HG03135 (cell line): Measurements from ENCODE around the gene STPG4.

Source experiments
- ATAC-seq: cut with Tn5 transposase; IDR thresholded peaks from one replicate; pipeline ENCODE4 v1.9.1; 2021; ENCODE audit warnings: mild to moderate bottlenecking, moderate library complexity; ENCODE audit not compliant: unreplicated experiment

Gene STPG4

DNA sequence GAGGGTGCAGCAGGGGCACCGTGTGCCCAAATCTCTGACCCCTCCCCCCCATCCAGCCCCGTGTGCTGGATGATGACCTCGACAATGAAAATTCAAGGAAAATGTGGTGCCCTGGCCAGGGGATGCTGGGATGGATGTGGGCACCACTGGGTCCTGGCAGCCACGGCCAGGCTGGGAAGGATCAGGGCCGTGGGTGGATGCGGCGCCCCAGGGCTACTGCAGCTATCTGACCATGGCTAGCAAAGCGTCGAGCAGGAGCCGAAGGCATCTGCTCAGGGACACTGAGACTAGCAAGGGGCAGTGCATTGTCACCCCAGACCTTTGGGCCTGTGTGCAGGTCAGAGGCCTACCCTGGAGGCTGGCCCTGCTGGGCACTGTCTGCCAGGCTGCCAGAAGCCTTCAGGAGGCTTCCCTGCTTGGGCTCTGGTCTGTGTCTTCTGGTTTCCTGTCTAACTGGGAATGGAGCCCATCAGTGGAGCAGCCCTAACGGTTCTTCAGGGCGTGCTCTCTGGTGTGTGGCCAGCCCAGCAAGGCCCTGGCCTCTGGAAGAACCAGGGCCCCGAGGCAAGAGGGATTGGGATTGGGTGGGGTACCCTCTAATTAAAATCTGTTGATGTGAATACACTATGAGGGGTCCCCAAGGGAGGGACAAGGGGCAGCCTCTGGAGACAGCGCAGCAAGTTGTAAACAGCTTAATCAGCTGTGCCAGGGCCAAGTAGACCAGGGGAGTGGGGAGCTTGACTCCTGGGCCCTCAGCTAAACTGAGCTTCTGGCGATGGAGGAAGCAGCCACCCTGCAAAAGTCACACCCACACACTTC, 98.0 kb downstream of the STPG4 start:
- ATAC-seq, result no peak

DNA sequence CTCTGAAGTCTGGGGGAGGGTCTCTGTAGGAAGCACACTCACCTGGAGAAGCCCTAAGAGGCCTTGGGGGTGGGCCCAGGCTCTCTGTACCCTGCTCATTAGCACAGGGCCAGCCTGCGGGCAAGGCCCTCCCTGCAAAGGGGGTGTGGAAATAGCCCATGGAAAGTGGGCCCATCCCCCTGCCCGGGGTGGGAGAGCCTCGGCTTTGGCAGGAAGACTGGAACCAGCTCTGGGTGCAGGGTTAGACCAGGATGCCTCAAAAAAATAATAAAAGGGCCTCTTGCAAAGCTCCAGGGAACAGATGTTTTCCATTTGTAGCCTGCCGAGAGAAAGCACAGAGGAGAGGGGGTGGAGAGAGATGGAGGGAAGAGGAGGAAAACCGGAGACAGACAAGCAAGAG, 98.7 kb downstream of the STPG4 start:
- no peak for ATAC-seq

DNA sequence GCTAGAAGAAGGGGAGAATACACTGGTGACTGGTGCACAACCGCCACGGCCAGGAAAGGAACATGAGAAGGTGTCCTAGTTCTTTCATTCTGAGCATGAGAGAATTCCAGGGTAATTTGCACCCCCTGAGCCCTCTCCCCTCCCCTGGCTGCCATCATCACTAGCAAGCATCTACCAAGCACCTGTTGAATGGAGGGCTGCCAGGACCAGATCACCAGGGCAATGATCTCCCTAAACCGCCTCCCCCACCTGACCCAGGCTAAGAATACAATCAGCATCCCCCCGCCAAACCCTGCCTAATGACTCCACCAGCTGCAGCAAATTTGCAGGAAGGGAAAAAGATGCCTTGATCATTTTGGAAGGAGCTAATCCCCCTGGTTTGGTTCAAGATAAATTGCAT, 100.2 kb downstream of the STPG4 start:
- ATAC-seq, result no peak

DNA sequence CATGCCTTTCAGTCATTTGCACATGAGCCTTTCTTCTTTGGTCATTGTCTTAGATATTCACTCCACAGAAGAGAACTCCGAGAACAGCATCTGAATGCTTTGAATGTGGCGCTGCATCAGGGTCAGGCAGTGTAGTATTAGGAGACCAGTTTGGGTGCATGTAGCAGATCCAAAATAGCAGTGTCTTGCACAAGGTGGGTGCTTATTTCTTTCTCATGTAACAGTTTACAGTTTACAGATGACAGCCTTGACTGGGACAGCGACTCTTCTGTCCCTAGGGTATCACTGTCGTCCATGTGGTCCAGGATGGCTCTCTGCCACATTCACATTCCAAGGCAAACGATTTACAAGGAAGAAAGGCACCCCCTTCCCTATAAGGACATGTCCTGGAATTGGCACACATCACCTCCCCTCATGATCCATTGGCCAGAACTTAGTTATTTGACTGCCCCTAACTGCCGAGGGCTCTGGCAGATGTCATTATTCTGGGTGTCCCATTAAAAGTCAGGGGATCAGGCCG, 101.0 kb downstream of the STPG4 start:
- no peak for ATAC-seq

DNA sequence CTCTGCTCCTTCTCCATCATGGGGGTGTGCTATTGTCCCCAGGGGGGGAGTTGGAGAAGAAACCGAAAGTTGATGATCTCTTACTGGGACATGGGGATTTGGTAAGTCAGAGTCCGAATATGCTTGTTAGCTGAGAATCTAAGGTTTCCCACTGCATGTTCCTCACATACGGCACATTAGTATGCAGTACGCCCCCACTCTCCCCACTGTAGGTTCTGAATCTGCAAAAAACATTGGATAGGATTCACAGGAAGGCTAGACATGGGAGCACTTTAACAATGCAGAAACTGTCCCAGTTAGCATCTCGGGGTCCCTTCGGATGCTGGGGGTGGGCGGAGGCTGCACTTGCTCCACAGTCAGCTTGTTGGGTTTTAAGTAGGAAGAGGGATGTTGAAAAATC, 102.3 kb downstream of the STPG4 start:
- no peak for ATAC-seq

DNA sequence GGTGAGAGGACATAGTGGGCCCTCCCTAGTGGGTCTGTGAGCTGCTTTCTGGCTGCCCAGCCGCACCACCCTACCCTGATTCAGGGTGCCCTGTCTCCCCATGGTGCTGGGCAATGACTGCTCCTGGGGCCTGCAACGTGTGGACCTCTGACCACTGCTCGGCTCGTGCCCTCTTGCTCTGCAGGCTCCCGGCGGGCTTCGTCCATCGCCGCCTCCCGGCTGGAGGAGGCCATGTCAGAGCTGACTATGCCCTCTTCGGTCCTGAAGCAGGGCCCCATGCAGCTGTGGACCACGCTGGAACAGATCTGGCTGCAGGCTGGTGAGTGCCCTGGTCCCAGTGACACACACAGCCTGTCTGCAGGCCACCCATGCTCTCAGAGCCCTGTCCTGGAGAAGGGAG, 103.5 kb downstream of the STPG4 start:
- no peak for ATAC-seq

DNA sequence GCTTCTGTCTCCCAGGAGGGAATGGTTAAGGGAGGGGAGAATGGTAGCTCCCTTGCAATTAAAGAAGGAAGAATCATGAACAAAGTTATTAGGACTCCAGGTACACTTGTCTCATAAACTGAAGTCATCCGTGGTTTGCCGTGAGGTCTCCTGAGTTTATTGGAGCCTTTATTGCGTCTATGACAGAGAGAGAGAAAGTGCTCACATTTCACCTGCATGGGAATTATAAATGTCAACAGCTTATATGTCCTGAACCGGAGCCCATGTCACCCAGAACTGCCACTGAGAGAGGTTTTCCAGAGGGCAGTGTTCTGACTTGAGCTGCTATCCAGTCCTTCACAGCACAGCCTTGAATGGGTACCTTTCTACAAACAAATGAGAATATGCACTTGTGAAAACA, 104.3 kb downstream of the STPG4 start:
- no peak for ATAC-seq

DNA sequence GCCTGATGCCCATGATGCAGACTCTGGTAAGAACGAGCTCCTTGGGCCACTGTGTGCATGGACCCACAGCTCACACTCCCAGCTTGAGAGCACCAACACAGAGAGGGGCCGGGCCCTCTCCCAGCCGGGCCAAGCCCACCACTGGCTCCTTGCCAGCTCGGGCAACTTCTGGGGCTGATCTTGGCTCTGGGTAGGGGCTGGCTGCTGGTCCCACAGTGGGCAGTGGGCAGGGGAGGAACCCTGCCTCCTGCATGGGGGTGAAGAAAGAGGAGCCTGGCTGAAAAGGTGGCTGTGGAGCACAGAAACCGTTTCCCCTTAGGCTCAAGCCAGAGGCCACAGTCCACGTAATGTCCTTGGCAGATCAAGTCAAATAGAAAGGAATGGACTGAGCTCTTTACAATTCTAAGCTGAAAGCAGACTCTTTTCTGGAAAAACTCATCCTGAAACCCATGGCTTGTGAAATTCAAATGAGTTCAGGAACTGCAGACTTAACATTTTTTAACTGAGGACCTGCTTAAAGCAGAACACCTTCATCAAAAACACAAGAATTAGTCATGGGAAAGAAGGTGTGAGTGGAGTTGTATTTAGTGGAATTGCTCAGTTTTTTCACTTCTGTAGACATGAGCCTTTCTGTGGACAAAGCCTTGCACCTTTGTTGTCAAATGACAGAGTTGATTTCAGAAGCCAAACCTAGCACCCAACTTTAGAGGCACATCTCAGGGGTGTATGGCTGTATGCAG, 104.9 kb downstream of the STPG4 start:
- no peak for ATAC-seq

DNA sequence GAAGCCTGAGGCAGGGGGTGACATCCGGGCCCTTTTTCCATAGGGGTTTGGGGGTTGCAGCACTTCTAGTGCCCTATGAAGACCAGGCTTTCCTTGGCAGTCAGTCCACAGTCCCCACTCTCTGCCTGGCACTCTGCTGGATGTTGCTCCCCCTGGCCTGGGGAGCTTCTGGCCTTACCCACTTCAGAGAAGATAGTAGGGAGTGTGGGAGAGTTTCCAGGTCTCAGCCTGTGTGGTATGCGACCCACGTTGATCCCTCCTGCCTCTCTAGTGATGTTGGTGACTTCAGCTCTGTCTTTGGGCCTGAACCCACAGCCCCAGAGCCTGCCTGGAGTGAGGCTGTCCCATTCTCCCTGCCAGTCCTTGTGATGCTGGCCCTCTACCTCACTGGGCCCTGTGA, 105.6 kb downstream of the STPG4 start:
- ATAC-seq, result no peak

DNA sequence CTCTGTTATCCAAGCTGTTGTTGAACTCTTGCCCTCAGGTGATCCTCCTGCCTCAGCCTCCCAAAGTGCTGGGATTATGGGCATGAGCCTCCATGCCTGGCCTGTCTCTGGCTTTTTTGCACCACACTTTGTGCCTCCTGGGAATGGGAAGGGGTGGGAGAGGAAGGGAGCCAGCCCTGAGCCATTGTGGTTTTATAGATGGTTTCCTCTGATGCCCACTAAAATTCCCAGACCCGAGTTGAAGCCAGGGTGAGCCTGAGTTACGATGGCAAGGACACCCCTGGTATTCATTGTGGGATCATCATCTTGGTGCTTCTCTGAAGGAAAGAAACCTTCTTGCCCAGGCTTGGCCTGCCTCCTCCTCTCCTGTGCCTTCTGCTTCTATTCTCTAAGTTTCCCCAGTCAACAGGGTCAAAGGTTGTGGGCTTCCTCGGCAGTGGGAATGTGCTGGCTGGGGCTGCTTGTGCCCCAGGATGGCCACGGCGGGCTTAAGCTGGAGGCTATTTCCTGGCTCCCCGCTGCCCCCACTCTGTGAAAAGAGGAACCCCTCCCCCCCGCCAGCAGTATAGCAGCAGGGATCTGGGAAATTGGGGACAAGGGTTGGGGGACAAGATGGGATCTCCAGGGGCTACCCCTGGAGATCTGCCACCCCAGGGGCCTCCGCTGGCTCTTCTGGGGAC, 106.2 kb downstream of the STPG4 start:
- ATAC-seq, result no peak

DNA sequence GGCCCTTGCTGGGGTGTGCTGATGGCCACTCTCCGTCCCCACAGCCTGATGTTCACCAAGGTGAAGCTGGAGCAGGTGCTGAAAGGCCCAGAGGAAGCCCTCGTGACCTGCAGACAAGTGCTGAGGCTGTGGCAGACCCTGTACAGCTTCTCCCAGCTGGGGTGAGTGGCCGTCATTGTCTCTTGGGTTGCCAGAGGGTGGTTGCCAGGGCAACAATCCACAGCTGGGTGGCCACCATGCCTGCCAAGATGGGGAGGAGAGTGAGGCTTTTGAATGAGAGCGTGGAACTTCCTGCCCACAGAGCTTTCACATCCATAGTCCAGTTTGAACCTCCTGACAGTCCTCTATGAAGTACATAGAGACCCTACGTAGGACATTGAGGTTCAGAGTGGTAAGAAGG, 108.8 kb downstream of the STPG4 start:
- ATAC-seq, result no peak

DNA sequence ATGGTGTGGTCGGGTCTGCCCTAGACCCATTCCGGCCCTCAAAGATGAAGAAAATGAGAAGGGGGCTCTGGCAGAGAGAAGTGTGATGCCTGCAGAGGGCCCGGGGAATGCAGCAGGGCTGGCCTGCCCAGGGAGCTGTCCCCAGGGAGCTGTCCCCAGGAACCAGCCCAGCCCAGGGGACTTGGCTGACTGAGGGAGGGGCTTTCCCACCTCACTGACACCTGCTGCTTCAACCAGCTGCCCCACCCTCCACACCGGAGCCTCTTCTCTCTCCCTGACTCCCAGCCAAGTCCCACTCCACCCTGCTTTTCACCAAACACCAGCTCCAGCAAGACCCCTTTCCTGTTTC, 111.2 kb downstream of the STPG4 start:
- ATAC-seq, result no peak

DNA sequence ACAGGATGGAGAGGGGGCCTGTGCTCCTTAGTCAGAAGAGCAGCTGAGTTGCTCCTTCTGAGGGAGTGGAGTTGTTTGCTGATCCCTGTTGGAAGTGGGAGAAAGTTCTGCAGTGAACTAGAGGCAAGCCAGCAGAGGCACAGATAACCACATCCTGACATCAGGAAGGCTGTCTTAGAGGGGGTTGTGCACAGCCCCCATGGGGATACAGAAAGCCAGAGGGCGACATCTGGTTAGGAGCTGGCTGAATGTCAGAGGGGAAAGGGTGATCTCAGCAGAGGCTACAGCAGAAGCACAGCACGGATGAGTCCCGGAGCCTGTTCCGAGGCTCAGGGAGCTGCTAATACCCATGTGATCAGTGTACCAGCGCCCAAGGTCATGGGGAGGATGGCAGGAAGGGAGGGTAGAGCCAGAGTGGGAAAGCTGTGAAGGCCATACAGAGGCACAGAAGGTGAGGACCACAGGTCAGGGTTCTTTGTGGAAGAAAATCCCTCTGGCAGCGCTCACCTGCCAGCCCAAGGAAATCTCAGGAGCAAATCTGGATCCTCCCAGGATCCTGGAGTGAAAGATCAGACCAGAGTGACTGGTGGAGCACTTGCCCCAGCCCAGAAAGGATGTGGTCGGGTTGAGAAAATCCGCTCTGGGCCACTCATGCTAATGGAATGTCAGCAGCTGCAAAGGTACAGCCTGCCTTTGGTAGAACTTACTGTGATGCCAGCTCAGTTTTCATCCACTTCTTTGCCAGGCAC, 111.8 kb downstream of the STPG4 start:
- no peak for ATAC-seq

DNA sequence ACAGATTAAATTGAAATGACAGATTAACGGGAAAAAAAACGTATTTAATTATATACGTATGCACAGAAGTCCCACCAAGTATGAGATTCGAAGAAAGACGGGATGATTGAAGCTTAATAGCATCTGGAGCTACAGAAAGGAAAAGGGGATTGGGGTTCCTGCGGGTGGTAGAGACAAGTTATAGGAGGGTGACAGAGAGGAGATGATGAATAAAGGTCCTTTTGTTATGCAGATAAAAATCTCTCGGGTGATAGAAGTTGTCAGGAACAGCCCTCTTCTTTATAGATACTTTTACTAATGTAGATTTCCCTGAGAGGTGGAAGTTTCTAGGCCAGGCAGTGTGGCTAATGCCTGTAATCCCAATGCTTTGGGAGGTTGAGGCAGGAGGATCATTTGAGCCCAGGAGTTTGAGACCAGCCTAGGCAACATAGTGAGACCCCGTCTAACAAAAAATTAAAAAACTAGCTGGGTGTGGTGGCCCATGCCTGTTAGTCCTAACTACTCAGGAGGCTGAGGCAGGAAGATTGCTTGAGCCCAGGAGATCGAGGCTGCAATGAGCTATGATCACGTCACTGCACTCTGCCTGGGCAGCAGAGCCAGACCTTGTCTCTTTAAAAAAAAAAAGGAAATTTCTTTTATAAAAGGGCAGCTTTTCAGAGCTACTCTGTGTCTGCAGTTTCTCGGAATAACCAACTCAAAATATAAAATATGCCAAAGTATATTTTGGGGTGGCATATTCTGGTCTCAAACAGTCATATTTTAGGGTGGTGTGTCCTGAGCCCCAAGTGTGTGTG, 113.0 kb downstream of the STPG4 start:
- ATAC-seq, result no peak

DNA sequence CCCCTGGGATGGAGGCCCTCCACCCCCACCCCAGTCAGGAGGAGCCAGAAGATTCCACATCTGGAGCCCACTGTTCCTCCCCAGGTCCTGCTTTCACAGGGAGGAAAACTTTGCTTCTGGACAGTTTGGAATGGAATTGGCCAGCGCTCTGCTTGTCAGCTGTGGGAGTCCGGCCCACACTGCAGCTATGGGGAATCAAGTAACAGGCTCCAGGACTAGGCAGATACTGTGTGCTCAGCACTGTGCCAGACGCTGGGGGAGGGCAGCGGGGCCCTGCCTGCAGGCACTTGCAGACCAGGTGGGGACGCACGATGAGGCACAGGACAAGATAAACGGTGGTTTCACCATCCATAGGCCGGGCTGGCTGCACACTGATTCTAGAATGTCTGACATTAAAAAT, 114.0 kb downstream of the STPG4 start:
- ATAC-seq, result no peak

DNA sequence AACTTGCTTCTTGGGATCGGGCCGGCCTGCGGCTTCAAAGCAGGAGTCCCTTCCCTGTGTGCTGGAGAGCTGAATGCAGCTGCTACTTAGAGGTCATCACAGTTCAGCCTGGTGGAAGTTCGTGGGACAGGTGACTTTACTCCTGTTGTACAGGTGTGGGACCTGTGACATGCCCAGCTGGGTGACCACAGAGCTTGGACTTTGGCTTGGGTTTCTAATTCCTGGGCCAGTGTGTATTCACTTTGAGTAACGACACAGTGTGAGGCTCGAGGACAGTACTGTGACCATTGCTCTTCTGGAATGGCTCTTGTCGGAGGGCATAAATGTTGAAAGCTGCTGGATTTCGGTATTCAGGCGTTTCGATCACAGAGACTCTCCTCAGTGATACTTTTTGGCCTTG, 114.5 kb downstream of the STPG4 start:
- no peak for ATAC-seq

DNA sequence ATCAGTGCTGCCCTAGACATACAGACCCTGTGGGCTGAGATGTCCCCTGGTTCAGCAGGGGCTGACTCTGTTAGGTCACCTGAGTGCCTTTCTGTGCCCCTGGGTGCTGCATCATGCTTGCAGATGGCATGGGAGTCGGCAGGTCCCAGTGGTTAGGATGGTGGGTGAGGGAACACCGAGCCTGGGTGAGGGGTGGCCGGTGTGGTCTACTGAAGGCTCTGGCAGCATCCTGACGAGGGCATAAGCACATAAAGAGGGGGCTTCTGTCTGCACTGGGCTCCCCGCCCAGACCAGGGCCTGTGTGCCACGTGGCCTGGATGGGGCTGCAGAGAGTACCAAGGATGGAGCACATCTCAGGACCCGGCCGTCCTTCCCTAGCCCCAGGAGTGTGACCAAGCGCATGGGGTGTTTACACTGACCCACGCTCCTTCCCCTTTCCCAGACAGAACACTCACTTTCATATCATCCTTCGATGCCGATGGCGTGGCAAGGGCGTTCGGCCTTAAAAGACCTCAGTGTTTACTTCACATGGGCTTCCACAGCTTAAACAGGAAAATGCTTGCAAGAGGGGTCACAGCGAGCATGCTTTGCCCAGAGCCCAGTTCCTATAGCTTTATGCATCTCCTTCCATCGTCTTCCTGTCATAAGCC, 115.1 kb downstream of the STPG4 start:
- ATAC-seq, result no peak

DNA sequence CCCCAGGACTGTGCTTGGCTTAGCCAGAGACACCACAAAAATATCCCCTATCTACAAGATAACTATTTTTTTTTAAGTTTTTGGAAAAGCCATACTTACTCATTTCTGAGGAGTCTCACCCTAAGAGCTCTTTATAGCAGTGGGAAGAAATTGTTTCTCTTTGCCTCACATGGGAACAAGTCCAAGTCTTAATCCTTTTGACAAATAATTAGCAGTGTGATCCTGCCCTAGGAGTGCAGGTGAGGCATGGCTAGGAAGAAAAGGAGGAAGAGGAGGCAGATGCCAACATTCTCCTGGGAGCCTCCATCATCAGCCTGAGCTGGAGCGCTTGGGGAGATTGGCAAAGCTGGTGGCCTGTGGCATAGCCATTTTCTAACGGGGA, 115.6 kb downstream of the STPG4 start:
- ATAC-seq, result no peak

DNA sequence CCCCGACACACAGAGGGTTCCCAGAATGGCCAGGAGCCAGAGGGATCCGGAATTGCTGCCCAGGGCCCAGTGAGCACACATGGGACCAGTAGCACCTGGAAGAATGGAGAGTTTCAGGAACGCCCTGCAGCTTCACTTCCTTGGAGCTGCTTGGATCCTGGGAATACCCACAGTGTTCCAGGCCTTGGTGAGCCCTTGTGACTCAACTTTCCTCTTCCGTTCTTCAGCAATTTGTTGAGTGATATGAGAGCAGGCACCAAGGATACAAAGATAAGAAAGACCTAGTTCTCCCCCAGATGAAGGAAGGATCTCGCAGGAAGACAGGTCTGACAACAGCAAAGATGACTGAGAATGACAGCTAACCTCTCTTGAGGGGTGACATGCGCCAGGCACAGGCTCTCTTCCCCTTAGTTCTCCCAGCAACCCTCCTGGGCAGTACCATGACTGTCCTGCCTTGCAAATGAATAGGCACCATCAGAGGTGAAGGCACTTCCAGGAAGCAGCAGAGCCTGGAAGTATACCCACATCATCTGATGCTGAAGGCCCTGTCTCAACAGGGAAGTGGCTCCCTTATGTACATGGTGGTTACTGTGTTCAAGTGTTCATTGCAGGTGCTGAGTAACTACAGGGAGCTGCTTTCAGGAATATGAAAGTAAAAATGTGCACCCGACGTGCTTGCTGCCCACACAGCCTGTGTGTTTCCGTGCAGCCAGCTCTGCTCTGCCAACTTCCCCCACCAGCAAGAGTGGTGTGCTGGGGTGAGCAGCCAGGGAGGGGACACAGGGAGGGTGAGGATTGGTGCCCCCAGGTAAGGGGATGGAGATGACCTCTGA, 116.2 kb downstream of the STPG4 start:
- no peak for ATAC-seq
